Glomerular endothelial cell (primary cell): ENCODE data around the gene AP5S1. TPM values are rescaled to one million over a fixed set of nuclear protein-coding genes. Genes with fewer than 3 reads are reported as not detected.

Source experiments
- DNase-seq: peaks from one replicate; pipeline ENCODE4 v3.0.0-alpha.2; 2011; ENCODE audit warnings: low read depth, low spot score; ENCODE audit errors: extremely low read depth
- total RNA-seq: library from RNA; depleted of rRNA; stranded (reverse); fragments of >200 nt; gene quantifications from 2 replicates; pipeline ENCODE4 v1.2.3, GENCODE V29; 2015

AP5S1 gene
- total RNA-seq, 1 donor from 2014 or later = 17.6 TPM

DNA sequence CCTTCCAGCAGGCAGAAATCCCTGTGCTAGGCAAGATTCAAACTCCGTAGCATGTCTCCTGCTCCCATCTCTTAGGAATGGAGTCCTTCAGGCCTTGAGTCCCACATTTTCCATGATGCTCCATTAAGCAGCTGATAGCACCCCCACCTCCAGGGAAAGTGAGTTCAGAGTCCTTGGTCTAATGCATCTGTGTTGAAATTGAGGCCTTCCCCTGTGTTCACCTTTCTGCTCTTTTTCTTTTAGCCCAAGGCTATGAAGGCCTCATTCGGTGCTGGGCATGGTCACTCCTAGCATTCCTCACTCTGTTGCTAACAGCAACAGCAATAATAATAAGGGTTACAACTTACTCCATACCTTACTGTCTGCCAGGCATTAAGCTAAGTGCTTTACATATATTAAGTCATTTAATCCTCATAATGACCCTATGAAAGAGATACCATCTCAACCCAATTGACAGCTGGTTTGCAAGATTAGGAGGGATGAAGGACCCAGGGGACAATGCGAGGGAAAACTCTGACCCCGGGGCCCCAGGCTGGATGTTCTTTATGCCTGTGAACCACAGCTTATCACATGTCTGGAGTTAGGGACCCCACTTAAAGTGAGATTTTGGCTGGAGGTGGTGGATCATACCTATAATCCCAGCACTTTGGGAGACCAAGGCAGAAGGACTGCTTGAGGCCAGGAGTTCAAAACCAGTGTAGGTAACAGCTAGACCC, 51.4 kb downstream of the AP5S1 start:
- no peak for DNase-seq

DNA sequence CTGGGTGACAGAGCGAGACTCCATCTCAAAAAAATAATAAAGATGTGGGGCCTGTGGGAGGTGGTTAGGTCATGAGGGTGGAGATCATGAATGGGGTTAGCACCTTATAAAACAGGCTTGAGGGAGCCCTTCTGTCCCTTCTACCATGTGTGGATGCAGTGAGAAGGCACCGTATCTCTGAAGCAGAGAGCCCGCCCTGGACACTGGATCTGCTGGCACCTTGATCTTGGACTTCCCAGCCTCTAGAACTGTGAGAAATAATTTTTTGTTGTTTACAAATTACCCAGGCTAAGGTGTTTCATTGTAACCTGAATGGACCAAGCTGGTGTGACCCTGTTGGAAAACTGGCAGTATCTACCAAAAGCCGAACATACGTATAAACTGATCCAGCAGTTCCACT, 53.2 kb downstream of the AP5S1 start:
- DNase-seq = no peak

DNA sequence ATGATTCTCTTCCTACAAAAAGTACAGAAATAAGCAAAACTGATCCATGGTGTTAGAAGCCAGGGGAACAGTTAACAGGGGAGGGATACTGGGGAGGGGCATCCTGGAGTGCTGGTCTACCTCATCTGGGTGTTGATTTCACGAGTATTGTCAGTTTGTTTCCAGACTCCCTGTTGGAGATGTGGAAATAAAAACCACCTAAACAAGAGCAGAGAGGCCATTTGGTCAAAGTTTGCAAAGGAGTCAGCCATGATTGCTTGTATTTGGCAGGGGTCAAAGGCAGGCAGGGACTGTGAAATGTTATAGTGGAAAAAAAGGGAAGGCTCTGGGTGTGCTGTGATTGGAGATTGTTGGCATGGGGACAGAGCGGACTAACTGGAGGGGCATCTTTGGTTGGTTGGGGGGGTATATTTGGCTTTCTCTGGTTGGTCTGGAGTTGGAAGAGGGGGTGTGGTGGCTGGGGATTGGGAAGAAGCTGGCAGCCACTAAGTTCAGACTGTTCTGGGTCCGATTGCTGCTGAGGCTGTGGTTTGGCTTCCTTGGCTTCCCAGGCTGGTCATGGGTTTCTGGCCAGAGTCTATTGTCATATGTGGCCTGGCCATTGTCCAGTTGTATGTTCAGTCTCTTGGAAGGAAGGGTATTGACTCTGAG, 54.0 kb downstream of the AP5S1 start:
- DNase-seq = no peak

DNA sequence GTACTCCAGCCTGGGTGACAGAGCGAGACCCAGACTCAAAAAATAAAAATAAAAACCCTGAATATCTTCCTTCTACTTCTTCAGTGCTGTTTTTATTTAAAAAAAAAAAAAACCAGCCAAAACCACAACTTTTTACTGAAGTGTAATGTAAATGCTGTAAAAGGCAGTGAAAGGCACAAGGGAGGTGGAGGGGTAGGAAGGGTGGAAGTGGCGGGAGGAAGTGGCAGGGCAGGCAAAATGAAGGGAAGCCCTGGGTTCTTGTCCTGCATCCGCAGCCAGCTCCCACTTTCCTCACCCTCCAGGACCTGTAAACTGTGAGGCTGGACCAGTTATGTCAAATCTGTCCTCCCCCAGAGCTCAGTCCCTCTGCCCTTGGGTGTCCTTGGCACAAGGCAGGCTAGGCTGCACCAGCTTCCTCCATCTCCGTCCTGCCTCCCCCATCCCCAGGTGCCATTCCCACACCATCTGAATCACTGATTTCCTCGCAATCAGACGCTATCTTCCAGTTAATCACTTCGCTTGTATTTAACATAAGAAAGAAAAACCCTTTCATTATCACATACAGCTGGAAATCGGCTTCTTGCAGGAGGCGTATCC, 55.1 kb downstream of the AP5S1 start:
- DNase-seq = no peak

DNA sequence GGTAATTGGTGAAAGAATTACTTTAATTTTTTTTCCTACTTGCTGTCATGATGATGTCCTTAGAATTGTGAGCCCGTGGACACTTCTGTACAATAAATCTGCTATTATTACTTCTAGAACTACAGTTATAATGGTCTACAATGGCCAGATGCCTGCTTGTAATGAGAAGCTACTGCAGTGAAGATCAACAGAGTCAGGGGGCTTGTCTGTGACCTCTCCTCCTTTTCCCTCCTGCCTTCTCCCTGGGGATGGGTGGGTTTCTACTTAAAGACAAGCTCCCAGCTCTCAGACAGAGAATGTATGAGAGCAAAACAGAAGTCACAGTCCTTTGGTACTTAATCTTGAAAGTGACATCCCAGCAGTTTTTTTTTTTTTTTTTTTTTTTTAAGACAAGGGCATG, 55.7 kb downstream of the AP5S1 start:
- DNase-seq = no peak

DNA sequence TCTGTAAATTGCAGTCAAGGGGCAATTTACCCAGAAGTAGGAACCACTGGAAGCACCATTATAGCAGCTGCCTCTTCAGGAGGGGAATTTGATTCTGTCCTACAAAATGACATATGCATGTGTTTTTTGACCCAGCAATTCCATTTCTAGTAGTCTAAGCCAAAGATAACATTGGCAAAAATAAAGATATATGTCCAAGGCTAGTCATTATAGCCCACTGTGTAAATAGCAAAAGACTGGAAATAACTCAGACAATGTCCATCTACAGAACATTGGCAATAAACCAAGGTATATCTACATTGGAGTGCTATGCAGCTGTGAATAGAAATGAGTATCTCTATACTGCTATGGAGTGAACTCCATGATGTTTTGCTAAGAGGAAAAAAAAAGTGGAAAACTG, 56.3 kb downstream of the AP5S1 start:
- no peak for DNase-seq

Other genes with a start within 250 kb of the AP5S1 start
- gene GFRA4, start 157.1 kb upstream of the AP5S1 start, total RNA-seq = not detected in 2 replicates
- gene ADAM33, start 138.5 kb upstream of the AP5S1 start, total RNA-seq = not detected in 2 replicates
- not detected in 2 replicates for gene SIGLEC1, start 107.9 kb upstream of the AP5S1 start, total RNA-seq
- gene HSPA12B, start 87.9 kb upstream of the AP5S1 start, total RNA-seq = 25.5 and 26.3 TPM in 2 replicates
- gene ADISSP, start 52.8 kb upstream of the AP5S1 start, total RNA-seq = 27.7 and 43.8 TPM in 2 replicates
- not detected in 2 replicates for gene SPEF1, start 39.1 kb upstream of the AP5S1 start, total RNA-seq
- 63.2 and 78.7 TPM in 2 replicates for gene CENPB, start 33.8 kb upstream of the AP5S1 start, total RNA-seq
- gene CDC25B, start 24.2 kb upstream of the AP5S1 start, total RNA-seq = 36.4 and 51.9 TPM in 2 replicates
- gene MAVS, start 26.3 kb downstream of the AP5S1 start, total RNA-seq = 38.3 and 51.7 TPM in 2 replicates
- gene PANK2, start 68.8 kb downstream of the AP5S1 start, total RNA-seq = 40.6 and 48.7 TPM in 2 replicates
- 16.3 and 17.3 TPM in 2 replicates for gene RNF24, start 195.0 kb downstream of the AP5S1 start, total RNA-seq